A673 (cell line): ENCODE data around the gene ITPR1. TPM values are rescaled to one million over a fixed set of nuclear protein-coding genes. Genes with fewer than 3 reads are reported as not detected.

Source experiments
- BruUV-seq: library from RNA; stranded (reverse); fragments of 400-500 nt; replicated peaks from 2 replicates; lab custom pipeline; 2021; lab: Mats Ljungman, UMichigan
- CTCF ChIA-PET: fragments of 300-600 bp; sonication (Branson Sonifier 250); formaldehyde crosslinking; loops from one replicate; lab custom pipeline; 2022; ENCODE audit warnings: antibody characterized with exemption; lab: Charles Lee
- POLR2A ChIA-PET: fragments of 300-600 bp; sonication (Branson Sonifier 250); formaldehyde crosslinking; loops from one replicate; lab custom pipeline; 2022; ENCODE audit warnings: antibody characterized with exemption; ENCODE audit not compliant: low non-redundant PET; lab: Charles Lee
- DNase-seq: peaks from one replicate; pipeline ENCODE4 v3.0.0-alpha.2; 2015; ENCODE audit warnings: low spot score
- H3K27ac ChIP-seq: fragments of 200-600 bp; sonication (generic); 2 replicates; pipeline ENCODE4 v1.5.1; 2016; ENCODE audit warnings: mixed run types, low read depth, mild to moderate bottlenecking, mixed read lengths, antibody characterized with exemption, low read length; ENCODE audit not compliant: poor library complexity, severe bottlenecking
- H3K27me3 ChIP-seq: fragments of 200-600 bp; sonication (generic); replicated peaks from 2 replicates; pipeline ENCODE4 v1.6.1; 2017; ENCODE audit warnings: mixed run types, low read depth, mild to moderate bottlenecking, mixed read lengths, antibody characterized with exemption, low read length; ENCODE audit not compliant: insufficient read depth, poor library complexity
- H3K36me3 ChIP-seq: fragments of 200-600 bp; sonication (generic); 2 replicates; pipeline ENCODE4 v1.6.1; 2016; ENCODE audit warnings: mixed run types, mild to moderate bottlenecking, mixed read lengths, antibody characterized with exemption, low read length; ENCODE audit not compliant: insufficient read depth, poor library complexity, severe bottlenecking
- H3K4me1 ChIP-seq: fragments of 200-600 bp; sonication (generic); 2 replicates; pipeline ENCODE4 v1.6.1; 2017; ENCODE audit warnings: mixed run types, mild to moderate bottlenecking, mixed read lengths, antibody characterized with exemption, low read length; ENCODE audit not compliant: insufficient read depth, poor library complexity, severe bottlenecking
- H3K4me3 ChIP-seq: fragments of 200-600 bp; sonication (generic); 2 replicates; pipeline ENCODE4 v1.5.1; 2016; ENCODE audit warnings: low read depth, mixed run types, mild to moderate bottlenecking, mixed read lengths, low read length; ENCODE audit not compliant: poor library complexity, severe bottlenecking
- H3K9me3 ChIP-seq: fragments of 200-600 bp; sonication (generic); 2 replicates; pipeline ENCODE4 v1.6.1; 2016; ENCODE audit warnings: mixed run types, low read depth, mild to moderate bottlenecking, mixed read lengths, antibody characterized with exemption, low read length; ENCODE audit not compliant: poor library complexity, severe bottlenecking
- EZH2 ChIP-seq: fragments of 200-600 bp; sonication (generic); IDR thresholded peaks from 2 replicates; pipeline ENCODE4 v1.6.1; 2017; ENCODE audit warnings: borderline replicate concordance, low read depth, mild to moderate bottlenecking, mixed read lengths, antibody characterized with exemption, low read length; ENCODE audit not compliant: poor library complexity, severe bottlenecking
- intact Hi-C: fragments of 100-400 bp; cut with micrococcal nuclease; formaldehyde crosslinking; loops from one replicate; pipeline ENCODE4 v1.10.0; 2022; ENCODE audit not compliant: unreplicated experiment
- total RNA-seq: library from RNA; stranded (reverse); gene quantifications from 2 replicates; pipeline ENCODE4 v1.2.3, GENCODE V29; 2021
- TF ChIP-seq, protein P1 (sequence below): fragments of 300-800, 200-600 bp; sonication (generic); conservative IDR thresholded peaks from 2 replicates; pipeline ENCODE4 v1.5.1; 2017; ENCODE audit warnings: low read depth, mild to moderate bottlenecking, antibody characterized with exemption, low read length, moderate library complexity, mixed read lengths

The ITPR1 gene
- total RNA-seq, 1 experiment from 2014 or later: 8.6 TPM

DNA sequence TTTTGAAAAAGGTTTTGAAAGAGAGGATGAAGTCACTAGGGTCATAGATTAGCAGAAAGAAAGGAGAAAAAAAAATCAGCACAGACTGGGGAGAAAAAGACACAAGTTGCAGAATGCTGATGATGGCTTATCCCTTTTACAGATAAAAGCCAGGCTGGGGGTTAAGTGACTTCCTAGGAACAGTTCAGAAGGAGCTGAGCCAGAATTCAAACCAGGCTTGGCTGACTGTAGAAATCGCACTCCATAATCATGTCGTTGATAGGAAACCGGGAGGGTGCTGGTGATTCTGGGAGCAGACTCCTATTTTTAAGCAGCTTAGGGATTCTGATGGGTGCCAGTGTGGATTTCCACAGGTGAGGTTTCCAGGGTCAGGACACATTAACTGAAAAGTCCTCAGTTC lies 326.6 kb downstream of the ITPR1 start:
- Histone ChIP-seq H3K27me3 (no peaks in the 10 kb centered on the region), H3K4me3 (no peak overlapping the region), H3K9me3 (no peaks in the 10 kb centered on the region), H3K4me1 (no peaks in the 10 kb centered on the region), H3K27ac (no peak overlapping the region), H3K36me3 (no peaks in the 10 kb centered on the region)
- no TSS peak for BruUV-seq
- POLR2A ChIA-PET: no interaction called here
- intact Hi-C loops: no loop called here
- DNase-seq: no peak
- no peak for TF ChIP-seq EZH2
- TF ChIP-seq, protein P1, sequence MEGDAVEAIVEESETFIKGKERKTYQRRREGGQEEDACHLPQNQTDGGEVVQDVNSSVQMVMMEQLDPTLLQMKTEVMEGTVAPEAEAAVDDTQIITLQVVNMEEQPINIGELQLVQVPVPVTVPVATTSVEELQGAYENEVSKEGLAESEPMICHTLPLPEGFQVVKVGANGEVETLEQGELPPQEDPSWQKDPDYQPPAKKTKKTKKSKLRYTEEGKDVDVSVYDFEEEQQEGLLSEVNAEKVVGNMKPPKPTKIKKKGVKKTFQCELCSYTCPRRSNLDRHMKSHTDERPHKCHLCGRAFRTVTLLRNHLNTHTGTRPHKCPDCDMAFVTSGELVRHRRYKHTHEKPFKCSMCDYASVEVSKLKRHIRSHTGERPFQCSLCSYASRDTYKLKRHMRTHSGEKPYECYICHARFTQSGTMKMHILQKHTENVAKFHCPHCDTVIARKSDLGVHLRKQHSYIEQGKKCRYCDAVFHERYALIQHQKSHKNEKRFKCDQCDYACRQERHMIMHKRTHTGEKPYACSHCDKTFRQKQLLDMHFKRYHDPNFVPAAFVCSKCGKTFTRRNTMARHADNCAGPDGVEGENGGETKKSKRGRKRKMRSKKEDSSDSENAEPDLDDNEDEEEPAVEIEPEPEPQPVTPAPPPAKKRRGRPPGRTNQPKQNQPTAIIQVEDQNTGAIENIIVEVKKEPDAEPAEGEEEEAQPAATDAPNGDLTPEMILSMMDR: no peak
- CTCF ChIA-PET: no interaction called here

DNA sequence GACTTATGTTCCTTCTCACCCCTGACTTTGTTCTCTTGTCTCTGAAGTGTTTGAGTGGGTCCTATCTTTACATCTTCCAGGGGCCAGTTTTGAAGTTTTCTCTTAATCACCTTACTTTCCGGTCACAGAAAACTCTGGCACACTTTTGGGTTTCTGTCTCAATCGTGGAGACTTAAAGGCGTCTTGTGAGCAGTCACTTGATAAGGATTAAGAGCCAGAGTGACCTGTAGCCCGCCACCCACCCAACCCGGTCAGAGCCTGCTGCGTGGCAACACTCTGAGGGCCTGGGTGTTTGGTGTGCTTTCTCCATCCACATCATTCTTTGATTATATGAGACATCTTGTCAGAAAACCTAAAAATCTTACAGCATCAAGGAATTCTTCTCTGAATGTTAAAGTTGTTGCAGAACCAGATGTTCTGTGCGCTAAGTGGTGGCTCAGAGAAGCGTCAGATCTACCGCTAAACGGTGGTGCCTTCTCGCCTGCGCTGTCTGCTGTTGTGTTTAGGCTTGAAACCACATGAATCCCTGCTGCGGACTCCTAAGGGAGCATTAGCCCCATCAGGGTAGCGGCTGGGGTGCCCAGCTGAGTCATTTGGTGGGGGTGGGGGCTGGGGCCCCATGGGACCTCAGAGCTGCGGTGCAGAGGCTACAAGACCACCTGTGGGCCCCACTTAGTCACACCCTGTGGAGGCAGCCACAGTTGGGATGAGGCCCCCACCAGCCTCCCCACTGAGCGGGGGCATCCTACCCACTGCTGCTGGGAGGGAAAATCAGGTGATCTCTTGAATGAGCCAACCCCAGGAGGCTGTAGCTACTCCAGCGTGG lies 327.4 kb downstream of the ITPR1 start:
- no peak for DNase-seq
- no peak for TF ChIP-seq EZH2
- TF ChIP-seq, protein P1: no peak
- ChIA-PET CTCF (no interaction called here), POLR2A (no interaction called here)
- Histone ChIP-seq H3K4me1 (no peaks in the 10 kb centered on the region), H3K4me3 (no peak overlapping the region), H3K36me3 (no peaks in the 10 kb centered on the region), H3K9me3 (no peaks in the 10 kb centered on the region), H3K27ac (no peak overlapping the region), H3K27me3 (no peaks in the 10 kb centered on the region)
- no TSS peak for BruUV-seq
- intact Hi-C loops: no loop called here

DNA sequence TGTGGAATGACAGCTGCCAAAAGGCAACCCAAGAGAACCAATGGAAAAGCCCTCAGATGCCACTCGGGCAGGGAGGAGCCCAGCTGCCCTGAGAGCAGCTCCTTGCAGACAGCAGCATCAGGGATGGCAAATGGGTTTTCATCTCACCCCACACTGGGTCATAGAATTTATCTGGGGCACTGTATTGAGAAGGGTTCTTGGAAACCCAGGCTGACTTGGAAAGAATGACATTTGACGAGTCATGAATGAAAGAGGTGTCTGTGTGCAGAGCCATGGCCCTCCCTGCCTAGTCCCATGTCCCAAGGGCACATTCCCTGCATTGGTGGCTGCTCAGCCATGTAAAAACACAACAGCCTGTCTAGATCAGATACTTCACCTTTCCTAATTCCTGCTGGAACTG lies 328.2 kb downstream of the ITPR1 start:
- Histone ChIP-seq H3K36me3 (no peaks in the 10 kb centered on the region), H3K27ac (no peak overlapping the region), H3K27me3 (no peaks in the 10 kb centered on the region), H3K9me3 (no peaks in the 10 kb centered on the region), H3K4me3 (no peak overlapping the region), H3K4me1 (no peaks in the 10 kb centered on the region)
- intact Hi-C loops: no loop called here
- DNase-seq: no peak
- ChIA-PET CTCF (no interaction called here), POLR2A (no interaction called here)
- no TSS peak for BruUV-seq
- TF ChIP-seq EZH2: no peak
- TF ChIP-seq, protein P1: no peak
